CMK (cell line): ENCODE results near the gene KRTAP5-2.
"Not testable (repeated sequence)": the region's sequence is repeated elsewhere in the genome, so short reads cannot be mapped to it uniquely, and the experiment has no call there.

Experiments
- DNase-seq: peaks from one replicate; pipeline ENCODE4 v3.0.0-alpha.2; 2010; ENCODE audit warnings: low read depth

Gene KRTAP5-2

GRCh38 chr11:1597994-1598380, at the start of gene KRTAP5-2:
Gene KRTAP5-2, minus strand, starts transcription at chr11:1598294. Its CDS starts 44 bp downstream, at chr11:1598250.
- no peak for DNase-seq

- not testable (repeated sequence) for DNase-seq
These were observed 48.4 kb upstream of the KRTAP5-2 start for GRCh38 chr11:1646540-1646939.

- DNase-seq, result no peak
These were observed 47.3 kb upstream of the KRTAP5-2 start for GRCh38 chr11:1645357-1645821.

GRCh38 chr11:1644601-1645356, 46.7 kb upstream of the KRTAP5-2 start:
- DNase-seq, result no peak

- no peak for DNase-seq
These were observed 45.1 kb upstream of the KRTAP5-2 start for GRCh38 chr11:1643146-1643690.

GRCh38 chr11:1642288-1643145, 44.4 kb upstream of the KRTAP5-2 start:
- DNase-seq, result no peak

GRCh38 chr11:1641096-1641495, 43.0 kb upstream of the KRTAP5-2 start:
- no peak for DNase-seq

GRCh38 chr11:1640076-1640946, 42.2 kb upstream of the KRTAP5-2 start:
- DNase-seq, result no peak

GRCh38 chr11:1639666-1640065, 41.6 kb upstream of the KRTAP5-2 start:
- no peak for DNase-seq

- no peak for DNase-seq
These were observed 41.1 kb upstream of the KRTAP5-2 start for GRCh38 chr11:1639102-1639620.

- DNase-seq, result no peak
These were observed 40.2 kb upstream of the KRTAP5-2 start for GRCh38 chr11:1638344-1638743.

GRCh38 chr11:1637628-1638027, 39.5 kb upstream of the KRTAP5-2 start:
- no peak for DNase-seq

GRCh38 chr11:1636291-1636950, 38.3 kb upstream of the KRTAP5-2 start:
- DNase-seq, result no peak

- no peak for DNase-seq
These were observed 35.8 kb upstream of the KRTAP5-2 start for GRCh38 chr11:1633864-1634263.

GRCh38 chr11:1632053-1632714, 34.1 kb upstream of the KRTAP5-2 start:
- DNase-seq, result no peak

GRCh38 chr11:1631066-1631568, 33.0 kb upstream of the KRTAP5-2 start:
- DNase-seq, result no peak

- DNase-seq, result no peak
These were observed 32.2 kb upstream of the KRTAP5-2 start for GRCh38 chr11:1630271-1630670.

GRCh38 chr11:1629326-1630185, 31.5 kb upstream of the KRTAP5-2 start, which contains the start of gene KRTAP5-5:
Gene KRTAP5-5, plus strand, starts transcription at chr11:1629775. Its CDS starts 66 bp downstream, at chr11:1629841.
- DNase-seq, result no peak
